Mammary epithelial cell (primary cell): Measurements from ENCODE around the gene GRAP2.

Experiments
- CTCF ChIP-seq, 2 donors: IDR thresholded peaks in 1 of 2; conservative IDR thresholded peaks in 1 of 2; 2 replicates each; pipeline ENCODE4 v1.5.1; 2011 to 2012; ENCODE audit warnings: inconsistent platforms in 2 of 2, low read length in 2 of 2, mild to moderate bottlenecking in 2 of 2, control low read depth in 1 of 2, low read depth in 1 of 2; ENCODE audit not compliant: insufficient read depth in 1 of 2; ENCODE audit errors: extremely low read depth in 1 of 2
- EZH2 ChIP-seq: IDR thresholded peaks from 2 replicates; pipeline ENCODE4 v1.6.1; 2012; ENCODE audit warnings: low read length, inconsistent platforms, borderline replicate concordance

GRCh38 chr22:39927544-39927943 lies 26.7 kb downstream of the GRAP2 start:
- TF ChIP-seq CTCF (conservative IDR thresholded peaks at IDR 0.05 in 1 of 2, IDR thresholded peaks at IDR 0.05 in 1 of 2; ENCODE audit: extremely low read depth in 1 of 2, insufficient read depth in 1 of 2, low read depth in 1 of 2, low read length in 2 of 2) (no peak), EZH2 (no peak)
